HL-60 (cell line): ENCODE results near the gene P2RX2.

Source experiments
- CTCF ChIP-seq: IDR thresholded peaks from one replicate; pipeline ENCODE4 v1.5.1; 2011; ENCODE audit warnings: low read length, control low read depth, inconsistent platforms; ENCODE audit not compliant: insufficient read depth
- GABPA ChIP-seq: IDR thresholded peaks from 2 replicates; pipeline ENCODE4 v1.6.1; 2012; ENCODE audit warnings: low read depth
- POLR2AphosphoS5 ChIP-seq: IDR thresholded peaks from 2 replicates; pipeline ENCODE4 v1.6.1; 2012; ENCODE audit warnings: low read depth
- REST ChIP-seq: IDR thresholded peaks from 2 replicates; pipeline ENCODE4 v1.6.1; 2012; ENCODE audit warnings: low read depth; ENCODE audit not compliant: insufficient replicate concordance

DNA sequence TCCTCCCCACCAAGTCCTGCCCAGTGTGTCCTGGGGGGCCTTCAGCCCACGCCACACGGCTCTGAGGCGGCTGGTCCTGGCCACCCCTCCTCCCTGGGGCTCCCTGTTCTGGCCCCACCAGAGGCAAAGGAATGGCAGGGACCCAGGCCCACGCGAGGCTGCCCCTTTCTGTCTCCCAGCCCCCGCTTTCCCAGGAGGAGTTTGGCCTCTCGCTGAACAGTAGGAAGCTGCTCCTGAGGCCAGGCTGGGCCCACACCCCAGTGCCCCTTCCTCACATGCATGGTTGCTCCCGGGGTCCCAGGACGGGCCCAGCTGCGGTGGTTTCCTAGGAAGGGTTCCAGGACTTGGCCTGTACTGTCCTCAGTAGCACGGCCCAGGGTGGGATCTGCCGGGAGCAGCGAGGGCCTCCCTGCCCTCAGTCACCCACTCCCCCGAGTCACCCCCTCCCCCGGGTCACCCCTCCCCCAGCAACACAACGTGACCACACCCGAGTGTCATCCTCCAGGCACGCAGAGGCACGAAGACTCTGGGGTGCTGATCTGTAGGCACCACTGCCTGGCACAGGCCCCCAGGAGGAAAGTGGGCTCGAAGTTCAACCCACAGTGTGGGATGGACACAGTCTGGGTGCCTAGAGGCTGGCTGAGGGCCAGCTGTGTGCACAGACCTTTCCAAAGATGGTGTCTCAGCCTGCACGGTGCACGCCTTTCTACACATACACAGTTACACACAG lies 41.2 kb upstream of the P2RX2 start:
- TF ChIP-seq CTCF (no peak), POLR2AphosphoS5 (no peak), GABPA (no peak), REST (no peak)
